Measurements from ENCODE around the gene KRT23.

Gene KRT23

GRCh38 chr17:40937384-40937819, at the start of gene KRT23:
TSS of gene KRT23 (minus strand) at chr17:40937646. CDS start at chr17:40936603, 1,043 bp downstream.
- no peak for DNase-seq

GRCh38 chr17:40986920-40987319, 49.5 kb upstream of the KRT23 start:
- DNase-seq = no peak

GRCh38 chr17:40984226-40984625, 46.8 kb upstream of the KRT23 start, which contains the start of gene KRT40:
TSS of gene KRT40 (minus strand) at chr17:40984326. CDS start at chr17:40984273, 53 bp downstream.
- no peak for DNase-seq

- no peak for DNase-seq
These were observed 43.7 kb upstream of the KRT23 start for GRCh38 chr17:40981115-40981514.

GRCh38 chr17:40980596-40980995, 43.1 kb upstream of the KRT23 start:
- DNase-seq = no peak

- DNase-seq = no peak
These were observed 42.7 kb upstream of the KRT23 start for GRCh38 chr17:40980117-40980516.

- no peak for DNase-seq
These were observed 41.2 kb upstream of the KRT23 start for GRCh38 chr17:40978575-40979151.

- DNase-seq = no peak
These were observed 38.1 kb upstream of the KRT23 start for GRCh38 chr17:40975516-40975915.

GRCh38 chr17:40974366-40974765, 36.9 kb upstream of the KRT23 start:
- DNase-seq = no peak

- no peak for DNase-seq
These were observed 30.1 kb upstream of the KRT23 start for GRCh38 chr17:40967582-40967981.

GRCh38 chr17:40966848-40967247, 29.4 kb upstream of the KRT23 start, which contains the start of gene KRT39:
TSS of gene KRT39 (minus strand) at chr17:40966948. CDS start at chr17:40966856, 92 bp downstream.
- no peak for DNase-seq

- peak; percentile 45 for DNase-seq
These were observed 26.4 kb upstream of the KRT23 start for GRCh38 chr17:40963838-40964237.

- DNase-seq = no peak
These were observed 24.7 kb upstream of the KRT23 start for GRCh38 chr17:40962059-40962561.

GRCh38 chr17:40961591-40961990, 24.1 kb upstream of the KRT23 start:
- DNase-seq = no peak

- DNase-seq = no peak
These were observed 22.7 kb upstream of the KRT23 start for GRCh38 chr17:40960144-40960543.

GRCh38 chr17:40958086-40958953, 20.9 kb upstream of the KRT23 start:
- no peak for DNase-seq

GRCh38 chr17:40956401-40957254, 19.2 kb upstream of the KRT23 start:
- peak; percentile 31 for DNase-seq

- peak; percentile 66 for DNase-seq
These were observed 16.4 kb upstream of the KRT23 start for GRCh38 chr17:40953881-40954280.

GRCh38 chr17:40952661-40953060, 15.2 kb upstream of the KRT23 start:
- DNase-seq = peak; percentile 55

GRCh38 chr17:40952154-40952553, 14.7 kb upstream of the KRT23 start:
- no peak for DNase-seq

GRCh38 chr17:40951011-40951622, 13.7 kb upstream of the KRT23 start:
- no peak for DNase-seq

GRCh38 chr17:40950176-40950575, 12.7 kb upstream of the KRT23 start:
- no peak for DNase-seq
